ENCODE results near the gene PLCH1. TPM values are rescaled to one million over a fixed set of nuclear protein-coding genes. Genes with fewer than 3 reads are reported as not detected.

The PLCH1 gene
- total and polyA plus RNA-seq, 3 donors from 2014 or later, result 23.2 to 32.1 (median 29.3) TPM

DNA sequence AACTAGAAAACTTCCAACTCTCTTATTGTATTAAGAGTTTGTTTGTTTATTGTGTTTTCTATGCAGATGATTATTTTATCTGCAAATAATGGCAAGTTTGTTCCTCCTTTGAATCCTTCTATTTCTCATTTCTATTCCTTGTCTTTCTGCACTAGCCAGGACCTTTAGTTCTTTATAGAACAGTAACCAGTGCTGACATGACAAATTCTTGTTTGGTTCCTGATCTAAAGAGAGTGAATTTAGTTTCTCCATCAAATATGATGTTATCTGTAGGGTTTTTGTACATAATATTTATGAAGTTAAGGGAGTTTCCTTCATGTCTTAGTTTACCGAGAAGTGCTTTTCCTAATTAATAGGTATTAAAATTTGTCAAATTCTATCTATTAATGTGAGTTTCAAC, 350.6 kb downstream of the PLCH1 start:
- intact Hi-C loops (cut with DNase I; ENCODE audit: low total_unique reads), result no loop called here
- H3K4me3 ChIP-seq, result no peak overlapping the region
- no peaks in the 10 kb centered on the region for H3K9me3 ChIP-seq
- DNase-seq, result no peak
- no peaks in the 10 kb centered on the region for H3K27me3 ChIP-seq
- no peaks in the 10 kb centered on the region for H3K4me1 ChIP-seq
- no peaks in the 10 kb centered on the region for H3K36me3 ChIP-seq (ENCODE audit: low read depth, missing control alignments)
- 91 to 94% methylated on average over 1 of the region's 1 CpG for WGBS, 2 donors
- H3K27ac ChIP-seq, result no peak overlapping the region
- TF ChIP-seq, protein P1, sequence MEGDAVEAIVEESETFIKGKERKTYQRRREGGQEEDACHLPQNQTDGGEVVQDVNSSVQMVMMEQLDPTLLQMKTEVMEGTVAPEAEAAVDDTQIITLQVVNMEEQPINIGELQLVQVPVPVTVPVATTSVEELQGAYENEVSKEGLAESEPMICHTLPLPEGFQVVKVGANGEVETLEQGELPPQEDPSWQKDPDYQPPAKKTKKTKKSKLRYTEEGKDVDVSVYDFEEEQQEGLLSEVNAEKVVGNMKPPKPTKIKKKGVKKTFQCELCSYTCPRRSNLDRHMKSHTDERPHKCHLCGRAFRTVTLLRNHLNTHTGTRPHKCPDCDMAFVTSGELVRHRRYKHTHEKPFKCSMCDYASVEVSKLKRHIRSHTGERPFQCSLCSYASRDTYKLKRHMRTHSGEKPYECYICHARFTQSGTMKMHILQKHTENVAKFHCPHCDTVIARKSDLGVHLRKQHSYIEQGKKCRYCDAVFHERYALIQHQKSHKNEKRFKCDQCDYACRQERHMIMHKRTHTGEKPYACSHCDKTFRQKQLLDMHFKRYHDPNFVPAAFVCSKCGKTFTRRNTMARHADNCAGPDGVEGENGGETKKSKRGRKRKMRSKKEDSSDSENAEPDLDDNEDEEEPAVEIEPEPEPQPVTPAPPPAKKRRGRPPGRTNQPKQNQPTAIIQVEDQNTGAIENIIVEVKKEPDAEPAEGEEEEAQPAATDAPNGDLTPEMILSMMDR (IDR thresholded peaks at IDR 0.05), result no peak
- TF ChIP-seq POLR2A (IDR thresholded peaks at IDR 0.05), result no peak

DNA sequence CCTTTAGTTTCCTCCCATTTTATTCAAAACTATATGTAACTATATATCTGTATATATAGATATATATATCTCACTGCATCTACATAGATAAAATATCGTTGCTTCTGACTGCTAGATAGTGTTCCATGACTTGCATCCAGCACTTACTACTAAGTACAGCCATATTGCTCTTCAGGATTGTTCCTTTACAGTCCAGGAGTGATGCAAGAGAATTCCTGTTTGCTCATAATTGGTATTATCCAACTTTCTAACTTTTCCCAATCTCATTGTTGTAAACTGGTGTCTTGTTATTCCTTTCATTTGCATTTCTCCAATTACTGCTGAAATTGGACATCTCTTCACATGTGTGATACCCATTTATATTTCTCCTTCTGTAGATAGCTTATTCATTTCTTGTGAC, 351.6 kb downstream of the PLCH1 start:
- Histone ChIP-seq H3K36me3 (ENCODE audit: low read depth, missing control alignments) (no peaks in the 10 kb centered on the region), H3K4me3 (no peak overlapping the region), H3K27me3 (no peaks in the 10 kb centered on the region), H3K9me3 (no peaks in the 10 kb centered on the region), H3K4me1 (no peaks in the 10 kb centered on the region), H3K27ac (no peak overlapping the region)
- WGBS, 2 donors, result 78 to 87% methylated on average over 1 of the region's 1 CpG
- DNase-seq, result no peak
- intact Hi-C loops (cut with DNase I; ENCODE audit: low total_unique reads), result no loop called here
- no peak for TF ChIP-seq POLR2A (IDR thresholded peaks at IDR 0.05)
- TF ChIP-seq, protein P1 (IDR thresholded peaks at IDR 0.05), result no peak

DNA sequence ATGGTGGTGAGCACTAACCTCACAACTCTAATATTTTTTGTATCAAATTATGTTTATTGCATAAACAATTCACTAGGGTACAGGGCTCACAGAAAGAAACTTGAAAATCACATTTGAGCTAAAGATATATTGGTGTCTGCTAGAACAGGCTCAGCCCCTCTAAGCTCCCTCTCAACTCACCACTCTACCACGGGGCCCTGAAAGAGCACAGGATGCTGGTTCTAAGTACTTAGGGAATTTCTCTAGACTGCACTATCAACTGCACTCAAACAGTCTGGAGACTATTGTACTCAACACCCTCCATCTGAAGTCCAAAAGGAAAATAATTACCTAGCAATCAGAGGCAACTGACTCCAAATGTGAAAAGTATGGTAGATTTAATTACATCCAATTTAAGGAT, 352.7 kb downstream of the PLCH1 start:
- WGBS, 2 donors, result 29 to 65% methylated on average over 1 of the region's 1 CpG
- DNase-seq, result no peak
- no peaks in the 10 kb centered on the region for H3K9me3 ChIP-seq
- TF ChIP-seq, protein P1 (IDR thresholded peaks at IDR 0.05), result no peak
- no peak for TF ChIP-seq POLR2A (IDR thresholded peaks at IDR 0.05)
- H3K27ac ChIP-seq, result no peak overlapping the region
- no peaks in the 10 kb centered on the region for H3K27me3 ChIP-seq
- H3K4me1 ChIP-seq, result no peaks in the 10 kb centered on the region
- intact Hi-C loops (cut with DNase I; ENCODE audit: low total_unique reads), result no loop called here
- H3K36me3 ChIP-seq (ENCODE audit: low read depth, missing control alignments), result no peaks in the 10 kb centered on the region
- H3K4me3 ChIP-seq, result no peak overlapping the region

DNA sequence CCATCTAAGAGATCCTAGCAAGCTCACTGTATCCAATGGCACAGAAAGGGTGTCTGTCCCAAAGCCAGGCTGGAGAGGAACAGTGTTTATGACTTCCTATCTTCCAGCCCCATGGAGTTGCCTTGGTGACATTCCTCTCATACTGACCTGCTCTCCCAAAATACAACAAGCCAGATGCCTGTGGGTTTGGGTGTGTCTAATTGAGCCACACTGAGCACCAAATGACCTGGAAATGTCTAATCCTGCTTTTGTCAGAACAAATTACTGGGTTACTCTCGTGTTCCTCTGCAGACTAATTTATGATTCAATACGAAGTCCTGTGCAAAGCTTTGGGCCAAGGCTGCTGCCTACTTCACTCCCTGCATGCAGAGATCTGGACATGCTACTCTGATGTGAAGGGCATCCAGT, 353.3 kb downstream of the PLCH1 start:
- no peak overlapping the region for H3K27ac ChIP-seq
- 42 to 58% methylated on average over 2 of the region's 2 CpGs for WGBS, 2 donors
- no peaks in the 10 kb centered on the region for H3K27me3 ChIP-seq
- no peaks in the 10 kb centered on the region for H3K4me1 ChIP-seq
- H3K4me3 ChIP-seq, result no peak overlapping the region
- intact Hi-C loops (cut with DNase I; ENCODE audit: low total_unique reads), result no loop called here
- no peaks in the 10 kb centered on the region for H3K9me3 ChIP-seq
- TF ChIP-seq, protein P1 (IDR thresholded peaks at IDR 0.05), result no peak
- TF ChIP-seq POLR2A (IDR thresholded peaks at IDR 0.05), result no peak
- no peak for DNase-seq
- H3K36me3 ChIP-seq (ENCODE audit: low read depth, missing control alignments), result no peaks in the 10 kb centered on the region

DNA sequence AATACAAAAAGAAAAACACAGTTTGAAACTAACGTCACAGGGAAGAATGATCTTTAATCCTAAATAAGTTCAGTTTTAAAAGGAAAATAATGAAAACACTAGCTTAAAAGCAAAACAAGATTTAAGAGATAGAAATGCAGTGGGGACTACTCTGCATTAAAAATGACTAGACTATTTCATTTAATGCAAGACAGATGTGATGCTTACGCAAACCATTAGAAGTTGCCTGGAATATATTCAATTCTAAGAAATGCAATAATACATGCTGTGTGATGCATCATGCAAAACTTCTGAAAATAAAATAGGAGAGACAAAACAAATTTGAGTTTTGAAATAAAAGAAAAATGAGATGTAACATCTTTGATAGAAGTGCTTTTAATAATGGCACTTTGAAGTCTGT, 353.8 kb downstream of the PLCH1 start:
- H3K27me3 ChIP-seq, result no peaks in the 10 kb centered on the region
- H3K9me3 ChIP-seq, result no peaks in the 10 kb centered on the region
- no peak overlapping the region for H3K4me3 ChIP-seq
- H3K36me3 ChIP-seq (ENCODE audit: low read depth, missing control alignments), result no peaks in the 10 kb centered on the region
- intact Hi-C loops (cut with DNase I; ENCODE audit: low total_unique reads), result no loop called here
- DNase-seq, result no peak
- no peak overlapping the region for H3K27ac ChIP-seq
- H3K4me1 ChIP-seq, result no peaks in the 10 kb centered on the region
- WGBS, 2 donors, result 60 to 67% methylated on average over 2 of the region's 2 CpGs
- TF ChIP-seq, protein P1 (IDR thresholded peaks at IDR 0.05), result no peak
- TF ChIP-seq POLR2A (IDR thresholded peaks at IDR 0.05), result no peak
